Endothelial cell of umbilical vein (primary cell): ENCODE measurements around the gene MCTP2. TPM values are rescaled to one million over a fixed set of nuclear protein-coding genes. Genes with fewer than 3 reads are reported as not detected.

Source experiments
- BruUV-seq: library from RNA; stranded (reverse); fragments of 400-500 nt; replicated peaks from 2 replicates; lab custom pipeline; 2021; lab: Mats Ljungman, UMichigan
- CTCF ChIA-PET: fragments of 300-600, 350-600 bp; sonication (Branson Sonifier 250); formaldehyde crosslinking; loops from one replicate; lab custom pipeline; 2021; ENCODE audit warnings: antibody characterized with exemption, inconsistent platforms; lab: Charles Lee
- POLR2A ChIA-PET: fragments of 300-600, 350-600 bp; sonication (Branson Sonifier 250); formaldehyde crosslinking; loops from one replicate; lab custom pipeline; 2021; ENCODE audit warnings: antibody characterized with exemption, inconsistent platforms; lab: Charles Lee
- DNase-seq: peaks from one replicate; pipeline ENCODE4 v3.0.0-alpha.2; 2011; ENCODE audit warnings: low read depth, low spot score
- FAIRE-seq: peaks from 2 replicates; lab custom pipeline; 2011; peaks lifted over from hg19 to GRCh38; lab: Jason Lieb, UNC
- H2AFZ ChIP-seq: 2 replicates; pipeline ENCODE4 v1.6.0; 2012; ENCODE audit warnings: low read depth, low read length, control low read depth, inconsistent platforms
- H3K27ac ChIP-seq: 2 replicates; pipeline ENCODE4 v1.5.1; 2011; ENCODE audit warnings: low read depth, mild to moderate bottlenecking, control low read depth, low read length, moderate library complexity; ENCODE audit not compliant: insufficient read depth
- H3K27me3 ChIP-seq, 2 experiments: 2 replicates each; pipeline versions ENCODE4 v1.6.0 to v1.6.1; 2011; ENCODE audit warnings: low read length in 2 of 2, mixed read lengths in 1 of 2; ENCODE audit not compliant: control insufficient read depth in 2 of 2, insufficient read depth in 2 of 2
- H3K36me3 ChIP-seq, 2 experiments: 2 replicates in 1 of 2; 3 replicates in 1 of 2; pipeline ENCODE4 v1.5.1; 2011; ENCODE audit warnings: low read length in 2 of 2, mild to moderate bottlenecking in 1 of 2, moderate library complexity in 1 of 2; ENCODE audit not compliant: control insufficient read depth in 2 of 2, insufficient read depth in 2 of 2; ENCODE audit errors: extremely low read depth in 1 of 2
- H3K4me1 ChIP-seq: 3 replicates; pipeline ENCODE4 v1.5.1; 2011; ENCODE audit warnings: mild to moderate bottlenecking, low read length; ENCODE audit not compliant: control insufficient read depth, insufficient read depth; ENCODE audit errors: extremely low read depth
- H3K4me2 ChIP-seq: 2 replicates; pipeline ENCODE4 v1.6.1; 2011; ENCODE audit warnings: low read length, control low read depth, mixed read lengths; ENCODE audit not compliant: insufficient read depth
- H3K4me3 ChIP-seq, 3 experiments: fragments of 200-600 bp in 1 of 3; sonication (generic), shearing (Covaris generic) in 1 of 3; replicated peaks in 1 of 3; 2 replicates each; pipeline ENCODE4 v1.5.1; 2011 to 2016; ENCODE audit warnings: control low read depth in 3 of 3, low read length in 3 of 3, mild to moderate bottlenecking in 2 of 3, inconsistent platforms in 1 of 3, low read depth in 1 of 3, moderate library complexity in 1 of 3; ENCODE audit not compliant: insufficient read depth in 1 of 3
- H3K79me2 ChIP-seq: 2 replicates; pipeline ENCODE4 v1.6.0; 2012; ENCODE audit warnings: low read length, inconsistent platforms; ENCODE audit not compliant: control insufficient read depth, insufficient read depth
- H3K9ac ChIP-seq: replicated peaks from 2 replicates; pipeline ENCODE3; 2011; ENCODE audit warnings: low read length, control low read depth; ENCODE audit not compliant: insufficient read depth; ENCODE audit errors: extremely low read depth
- H3K9me1 ChIP-seq: replicated peaks from 3 replicates; pipeline ENCODE4 v1.6.0; 2011; ENCODE audit warnings: mild to moderate bottlenecking, low read length; ENCODE audit not compliant: control insufficient read depth, insufficient read depth; ENCODE audit errors: extremely low read depth
- H3K9me3 ChIP-seq: replicated peaks from 2 replicates; pipeline ENCODE4 v1.5.1; 2012; ENCODE audit warnings: low read length, inconsistent platforms; ENCODE audit not compliant: control insufficient read depth, insufficient read depth
- H4K20me1 ChIP-seq: replicated peaks from 2 replicates; pipeline ENCODE3; 2011; ENCODE audit warnings: mild to moderate bottlenecking, low read length; ENCODE audit not compliant: control insufficient read depth, insufficient read depth; ENCODE audit errors: extremely low read depth
- EZH2 ChIP-seq: IDR thresholded peaks from 2 replicates; pipeline ENCODE4 v1.6.1; 2012; ENCODE audit warnings: borderline replicate concordance, low read depth, mild to moderate bottlenecking, moderate library complexity, low read length, inconsistent platforms; ENCODE audit not compliant: severe bottlenecking
- FOS ChIP-seq: IDR thresholded peaks from 2 replicates; pipeline ENCODE4 v1.6.1; 2011; ENCODE audit warnings: mild to moderate bottlenecking, low read length, moderate library complexity, borderline replicate concordance; ENCODE audit not compliant: insufficient read depth
- JUN ChIP-seq: IDR thresholded peaks from 2 replicates; pipeline ENCODE4 v1.6.1; 2011; ENCODE audit warnings: borderline replicate concordance, low read depth; ENCODE audit not compliant: insufficient read length, insufficient read depth
- MAX ChIP-seq: IDR thresholded peaks from 2 replicates; pipeline ENCODE4 v1.6.1; 2011; ENCODE audit not compliant: insufficient read depth, insufficient read length
- POLR2A ChIP-seq: IDR thresholded peaks from 2 replicates; pipeline ENCODE4 v1.6.1; 2012; ENCODE audit warnings: low read depth, mild to moderate bottlenecking, control low read depth, low read length
- POLR2AphosphoS5 ChIP-seq: IDR thresholded peaks from 2 replicates; pipeline ENCODE4 v1.6.1; 2012; ENCODE audit warnings: low read depth, mild to moderate bottlenecking, control low read depth, low read length, moderate library complexity; ENCODE audit not compliant: insufficient read depth
- dilution Hi-C: fragments of 300-500 bp; cut with MboI; formaldehyde crosslinking; loops from one replicate; pipeline ENCODE4 v1.15.0; 2019; ENCODE audit warnings: low sequenced_read_pairs; ENCODE audit not compliant: extremely low pct_ligation_motif_present
- intact Hi-C: fragments of 100-400 bp; cut with micrococcal nuclease; formaldehyde crosslinking; loops from one replicate; pipeline ENCODE4 v1.10.0; 2022
- polyA plus RNA-seq, 4 experiments: library from polyadenylated mRNA; depleted of rRNA in 3 of 4; stranded (reverse) in 3 of 4; unstranded in 1 of 4; fragments of >200 nt; gene quantifications; 2 replicates each; pipeline versions ENCODE4 v1.2.1 to v1.2.3, GENCODE V29; 2011 to 2012; ENCODE audit warnings: missing spikeins in 1 of 4
- total RNA-seq: library from RNA; stranded (reverse); gene quantifications from 2 replicates; pipeline ENCODE4 v1.2.3, GENCODE V29; 2021
- TF ChIP-seq, protein P1 (sequence below), 2 donors: IDR thresholded peaks; 1 replicate in 1 of 2; 2 replicates in 1 of 2; pipeline ENCODE4 v1.5.1; 2011; ENCODE audit warnings: low read length in 2 of 2, mild to moderate bottlenecking in 2 of 2, moderate library complexity in 2 of 2, control low read depth in 1 of 2, inconsistent platforms in 1 of 2, low read depth in 1 of 2; ENCODE audit not compliant: insufficient read depth in 1 of 2; ENCODE audit errors: extremely low read depth in 1 of 2

MCTP2 gene
- total and polyA plus RNA-seq, 2 donors (not counting 3 experiments of a cell fraction or from before 2014, with no cell fraction given), result 0.01 to 0.75 TPM

DNA sequence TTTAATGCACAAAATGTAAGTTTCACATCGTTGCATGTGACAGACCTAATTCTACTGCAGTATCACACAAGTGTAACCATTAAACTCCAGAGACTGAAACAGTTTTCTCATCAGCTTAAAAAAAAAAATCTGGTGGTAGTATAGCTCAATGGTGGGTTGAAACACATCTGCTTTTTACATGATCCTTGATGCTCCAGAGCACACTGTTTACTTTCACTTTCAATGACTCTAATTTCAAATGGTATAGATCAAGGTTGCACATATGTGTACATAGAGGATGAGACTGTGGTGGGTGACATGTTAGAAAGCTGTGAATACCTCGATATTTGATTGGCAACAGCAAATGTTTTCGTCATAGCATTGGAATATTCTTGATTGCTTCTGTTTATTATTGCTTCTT, 22.4 kb downstream of the MCTP2 start:
- Histone ChIP-seq H4K20me1 (no peaks in the 10 kb centered on the region), H3K36me3 (no peaks in the 10 kb centered on the region), H3K27me3 (no peaks in the 10 kb centered on the region), H2AFZ (no peak overlapping the region), H3K4me3 (no peak overlapping the region), H3K4me2 (no peak overlapping the region), H3K4me1 (no peaks in the 10 kb centered on the region), H3K9me1 (no peaks in the 10 kb centered on the region), H3K27ac (no peak overlapping the region), H3K9me3 (no peaks in the 10 kb centered on the region), H3K79me2 (no peaks in the 10 kb centered on the region), H3K9ac (no peak overlapping the region)
- dilution Hi-C loops (no loop called here), intact Hi-C loops (no loop called here)
- no peak for TF ChIP-seq POLR2AphosphoS5
- TF ChIP-seq, protein P1, sequence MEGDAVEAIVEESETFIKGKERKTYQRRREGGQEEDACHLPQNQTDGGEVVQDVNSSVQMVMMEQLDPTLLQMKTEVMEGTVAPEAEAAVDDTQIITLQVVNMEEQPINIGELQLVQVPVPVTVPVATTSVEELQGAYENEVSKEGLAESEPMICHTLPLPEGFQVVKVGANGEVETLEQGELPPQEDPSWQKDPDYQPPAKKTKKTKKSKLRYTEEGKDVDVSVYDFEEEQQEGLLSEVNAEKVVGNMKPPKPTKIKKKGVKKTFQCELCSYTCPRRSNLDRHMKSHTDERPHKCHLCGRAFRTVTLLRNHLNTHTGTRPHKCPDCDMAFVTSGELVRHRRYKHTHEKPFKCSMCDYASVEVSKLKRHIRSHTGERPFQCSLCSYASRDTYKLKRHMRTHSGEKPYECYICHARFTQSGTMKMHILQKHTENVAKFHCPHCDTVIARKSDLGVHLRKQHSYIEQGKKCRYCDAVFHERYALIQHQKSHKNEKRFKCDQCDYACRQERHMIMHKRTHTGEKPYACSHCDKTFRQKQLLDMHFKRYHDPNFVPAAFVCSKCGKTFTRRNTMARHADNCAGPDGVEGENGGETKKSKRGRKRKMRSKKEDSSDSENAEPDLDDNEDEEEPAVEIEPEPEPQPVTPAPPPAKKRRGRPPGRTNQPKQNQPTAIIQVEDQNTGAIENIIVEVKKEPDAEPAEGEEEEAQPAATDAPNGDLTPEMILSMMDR (IDR thresholded peaks at IDR 0.05; ENCODE audit: extremely low read depth in 1 of 2, insufficient read depth in 1 of 2, low read depth in 1 of 2, low read length in 2 of 2), result no peak
- TF ChIP-seq POLR2A, result no peak
- TF ChIP-seq EZH2, result no peak
- TF ChIP-seq JUN, result no peak
- TF ChIP-seq FOS, result no peak
- no peak for TF ChIP-seq MAX
- no TSS peak for BruUV-seq
- ChIA-PET POLR2A (no interaction called here), CTCF (no interaction called here)
- no peak for DNase-seq
- FAIRE-seq, result no peak
